SW480 (cell line): ENCODE results near the gene OSBPL10.

ENCODE experiments used
- DNase-seq: peaks from one replicate; pipeline ENCODE4 v3.0.0-alpha.2; 2016; ENCODE audit warnings: low spot score

Gene OSBPL10

GRCh38 chr3:31740397-31740796, 240.7 kb downstream of the OSBPL10 start:
- no peak for DNase-seq

- no peak for DNase-seq
Observed at GRCh38 chr3:31738412-31738811, 242.7 kb downstream of the OSBPL10 start.

- DNase-seq: no peak
Observed at GRCh38 chr3:31735667-31736066, 245.4 kb downstream of the OSBPL10 start.

- DNase-seq: no peak
Observed at GRCh38 chr3:31733234-31733667, 247.8 kb downstream of the OSBPL10 start.

- no peak for DNase-seq
Observed at GRCh38 chr3:31732548-31732947, 248.5 kb downstream of the OSBPL10 start.

- peak; percentile 49 for DNase-seq
Observed at GRCh38 chr3:31729573-31729972, 251.5 kb downstream of the OSBPL10 start.

- DNase-seq: no peak
Observed at GRCh38 chr3:31729082-31729481, 252.0 kb downstream of the OSBPL10 start.

- DNase-seq: no peak
Observed at GRCh38 chr3:31728403-31728802, 252.7 kb downstream of the OSBPL10 start.

GRCh38 chr3:31725976-31726375, 255.1 kb downstream of the OSBPL10 start:
- DNase-seq: no peak

GRCh38 chr3:31725568-31725967, 255.5 kb downstream of the OSBPL10 start:
- DNase-seq: no peak

- peak; percentile 26 for DNase-seq
Observed at GRCh38 chr3:31724651-31725050, 256.4 kb downstream of the OSBPL10 start.

- DNase-seq: no peak
Observed at GRCh38 chr3:31724116-31724515, 256.9 kb downstream of the OSBPL10 start.

- no peak for DNase-seq
Observed at GRCh38 chr3:31723701-31724100, 257.4 kb downstream of the OSBPL10 start.

- no peak for DNase-seq
Observed at GRCh38 chr3:31721676-31722075, 259.4 kb downstream of the OSBPL10 start.

- no peak for DNase-seq
Observed at GRCh38 chr3:31714495-31715280, 266.4 kb downstream of the OSBPL10 start.

- no peak for DNase-seq
Observed at GRCh38 chr3:31713816-31714215, 267.2 kb downstream of the OSBPL10 start.

- DNase-seq: no peak
Observed at GRCh38 chr3:31710123-31710803, 270.8 kb downstream of the OSBPL10 start.

GRCh38 chr3:31709526-31709925, 271.5 kb downstream of the OSBPL10 start:
- no peak for DNase-seq

- DNase-seq: no peak
Observed at GRCh38 chr3:31709005-31709404, 272.1 kb downstream of the OSBPL10 start.

GRCh38 chr3:31707286-31707685, 273.8 kb downstream of the OSBPL10 start:
- DNase-seq: no peak

GRCh38 chr3:31705736-31706135, 275.3 kb downstream of the OSBPL10 start:
- no peak for DNase-seq

- DNase-seq: peak; percentile 76
Observed at GRCh38 chr3:31704591-31705179, 276.4 kb downstream of the OSBPL10 start.

- no peak for DNase-seq
Observed at GRCh38 chr3:31704156-31704555, 276.9 kb downstream of the OSBPL10 start.
